ENCODE results near the gene FBXL15. TPM values are rescaled to one million over a fixed set of nuclear protein-coding genes. Genes with fewer than 3 reads are reported as not detected.
A peak's percentile ranks its signal among the peaks of the same experiment; 100 is the strongest.

Gene FBXL15
- total and polyA plus RNA-seq, 2 of the 13 experiments (the other 11 are each of a cell fraction or from before 2014, with no cell fraction given) = 4.3 to 8.3 TPM

GRCh38 chr10:102408728-102409603 lies 11.7 kb upstream of the FBXL15 start:
- ATAC-seq (peak; percentile 34), FAIRE-seq (no peak), DNase-seq (ENCODE audit: low spot score) (no peak)
- Histone ChIP-seq H3K79me2 (ENCODE audit: insufficient read depth, low read length) (no peaks in the 10 kb centered on the region), H3K36me3 (replicated peaks in 1 of 2; ENCODE audit: control insufficient read depth in 1 of 2, insufficient read depth in 2 of 2, low read length in 2 of 2) (no peaks in the 10 kb centered on the region), H2AFZ (ENCODE audit: low read length) (no peak overlapping the region), H3K27ac (ENCODE audit: extremely low read length, insufficient read depth, low read length) (no peak overlapping the region), H4K20me1 (ENCODE audit: insufficient read depth, low read length) (peaks cover 4% of the 10 kb centered on the region; the same call in 1 of the 2 replicates), H3K27me3 (ENCODE audit: control insufficient read depth in 1 of 2, insufficient read depth in 2 of 2, low read length in 2 of 2) (peaks cover 25 to 72% of the 10 kb centered on the region in 2 experiments), H3K4me3 (replicated peaks in 1 of 3; ENCODE audit: insufficient read depth in 1 of 3, low read depth in 2 of 3, low read length in 3 of 3) (peak overlapping the region; percentile 42 to 64 (median 58); a peak in 4 of 6 replicates), H3K4me1 (ENCODE audit: insufficient read depth, low read length) (peaks cover 19% of the 10 kb centered on the region), H3K9me3 (ENCODE audit: low read length) (no peaks in the 10 kb centered on the region), H3K9ac (ENCODE audit: insufficient read depth, low read depth, low read length) (no peak overlapping the region), H3K4me2 (ENCODE audit: low read depth, low read length) (peak overlapping the region; percentile 61)
- WGBS (ENCODE audit: low lambda C conversion rate) = under 1% methylated on average over 31 of the region's 103 CpGs
- in situ Hi-C loops (cut with HindIII; ENCODE audit: extremely low pct_ligation_motif_present, low pct_unique_long_range_greater_than_20kb) (loop anchor here (10.0 kb wide), 1 partner anchor 66 kb away; no protein-coding TSS in a partner anchor), intact Hi-C loops (cut with micrococcal nuclease; ENCODE audit: unreplicated experiment) (no loop called here)
- no TSS peak for BruUV-seq (replicated peaks)
- POLR2A ChIA-PET = interaction anchor here (1.0 to 1.3 kb wide), 2 partner anchors 15 to 41 kb away, joined by 3 read pairs; no protein-coding TSS in a partner anchor
- CTCF ChIA-PET (ENCODE audit: low intra/inter-chr PET ratio, low total read pairs) = no interaction called here
- TF ChIP-seq RELA (CRISPR knock-in tag; IDR thresholded peaks at IDR 0.05) (no peak), ZNF691 (CRISPR knock-in tag; IDR thresholded peaks at IDR 0.05; ENCODE audit: borderline replicate concordance, low read depth) (no peak), ATF4 (CRISPR knock-in tag; IDR thresholded peaks at IDR 0.05) (no peak), ZNF432 (CRISPR knock-in tag; IDR thresholded peaks at IDR 0.05; ENCODE audit: borderline replicate concordance) (no peak), HDAC6 (IDR thresholded peaks at IDR 0.05; ENCODE audit: low read depth, low read length) (no peak), HIC2 (CRISPR knock-in tag; IDR thresholded peaks at IDR 0.05; ENCODE audit: low read depth) (no peak), ZSCAN20 (CRISPR knock-in tag; IDR thresholded peaks at IDR 0.05; ENCODE audit: borderline replicate concordance) (no peak), NONO (IDR thresholded peaks at IDR 0.05) (no peak), NONO (CRISPR knock-in tag; conservative IDR thresholded peaks at IDR 0.05) (no peak), HNRNPLL (IDR thresholded peaks at IDR 0.05; ENCODE audit: low read depth, low read length, poor library complexity, severe bottlenecking) (peak; percentile 99), JUN (CRISPR knock-in tag; IDR thresholded peaks at IDR 0.05) (no peak), JUNB (CRISPR knock-in tag; IDR thresholded peaks at IDR 0.05; ENCODE audit: borderline replicate concordance) (no peak), NR1H2 (CRISPR knock-in tag; IDR thresholded peaks at IDR 0.05; ENCODE audit: borderline replicate concordance, low read depth) (no peak)
- TF ChIP-seq, protein P1, sequence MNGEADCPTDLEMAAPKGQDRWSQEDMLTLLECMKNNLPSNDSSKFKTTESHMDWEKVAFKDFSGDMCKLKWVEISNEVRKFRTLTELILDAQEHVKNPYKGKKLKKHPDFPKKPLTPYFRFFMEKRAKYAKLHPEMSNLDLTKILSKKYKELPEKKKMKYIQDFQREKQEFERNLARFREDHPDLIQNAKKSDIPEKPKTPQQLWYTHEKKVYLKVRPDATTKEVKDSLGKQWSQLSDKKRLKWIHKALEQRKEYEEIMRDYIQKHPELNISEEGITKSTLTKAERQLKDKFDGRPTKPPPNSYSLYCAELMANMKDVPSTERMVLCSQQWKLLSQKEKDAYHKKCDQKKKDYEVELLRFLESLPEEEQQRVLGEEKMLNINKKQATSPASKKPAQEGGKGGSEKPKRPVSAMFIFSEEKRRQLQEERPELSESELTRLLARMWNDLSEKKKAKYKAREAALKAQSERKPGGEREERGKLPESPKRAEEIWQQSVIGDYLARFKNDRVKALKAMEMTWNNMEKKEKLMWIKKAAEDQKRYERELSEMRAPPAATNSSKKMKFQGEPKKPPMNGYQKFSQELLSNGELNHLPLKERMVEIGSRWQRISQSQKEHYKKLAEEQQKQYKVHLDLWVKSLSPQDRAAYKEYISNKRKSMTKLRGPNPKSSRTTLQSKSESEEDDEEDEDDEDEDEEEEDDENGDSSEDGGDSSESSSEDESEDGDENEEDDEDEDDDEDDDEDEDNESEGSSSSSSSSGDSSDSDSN (CRISPR knock-in tag; IDR thresholded peaks at IDR 0.05) = no peak; the same call in 1 of the 2 replicates
- TF ChIP-seq, protein P2, sequence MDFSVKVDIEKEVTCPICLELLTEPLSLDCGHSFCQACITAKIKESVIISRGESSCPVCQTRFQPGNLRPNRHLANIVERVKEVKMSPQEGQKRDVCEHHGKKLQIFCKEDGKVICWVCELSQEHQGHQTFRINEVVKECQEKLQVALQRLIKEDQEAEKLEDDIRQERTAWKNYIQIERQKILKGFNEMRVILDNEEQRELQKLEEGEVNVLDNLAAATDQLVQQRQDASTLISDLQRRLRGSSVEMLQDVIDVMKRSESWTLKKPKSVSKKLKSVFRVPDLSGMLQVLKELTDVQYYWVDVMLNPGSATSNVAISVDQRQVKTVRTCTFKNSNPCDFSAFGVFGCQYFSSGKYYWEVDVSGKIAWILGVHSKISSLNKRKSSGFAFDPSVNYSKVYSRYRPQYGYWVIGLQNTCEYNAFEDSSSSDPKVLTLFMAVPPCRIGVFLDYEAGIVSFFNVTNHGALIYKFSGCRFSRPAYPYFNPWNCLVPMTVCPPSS (IDR thresholded peaks at IDR 0.05) = no peak

Data from HepG2 (cell line).